SU-DHL-6 (cell line): ENCODE measurements around the gene KAT6B.

Experiments
- H2AFZ ChIP-seq: fragments of 200-600 bp; sonication (generic); 2 replicates; pipeline ENCODE4 v1.6.1; 2014; ENCODE audit warnings: low read depth, mild to moderate bottlenecking, moderate library complexity, mixed read lengths, antibody characterized with exemption, low read length; ENCODE audit not compliant: severe bottlenecking
- H3F3A ChIP-seq: fragments of 200-600 bp; shearing (Covaris generic); 2 replicates; pipeline ENCODE4 v1.6.0; 2016; ENCODE audit warnings: antibody characterized with exemption, mild to moderate bottlenecking; ENCODE audit not compliant: insufficient read depth
- H3K27ac ChIP-seq: fragments of 200-600 bp; sonication (generic); 2 replicates; pipeline ENCODE4 v1.5.1; 2016; ENCODE audit warnings: low read depth, mild to moderate bottlenecking, low read length, moderate library complexity, mixed read lengths
- H3K27me3 ChIP-seq: fragments of 200-600 bp; sonication (generic), shearing (Covaris generic); 2 replicates; pipeline ENCODE4 v1.6.0; 2014; ENCODE audit warnings: mild to moderate bottlenecking, low read length
- H3K36me3 ChIP-seq: fragments of 200-600 bp; sonication (generic); 2 replicates; pipeline ENCODE4 v1.6.1; 2014; ENCODE audit warnings: mild to moderate bottlenecking, low read length, mixed read lengths
- H3K4me2 ChIP-seq: fragments of 300-600, 200-600 bp; shearing (Covaris generic), sonication (generic); 2 replicates; pipeline ENCODE4 v1.6.0; 2014; ENCODE audit warnings: low read length, low read depth, mild to moderate bottlenecking; ENCODE audit not compliant: poor library complexity, severe bottlenecking
- H3K4me3 ChIP-seq: fragments of 200-600 bp; sonication (generic); 2 replicates; pipeline ENCODE4 v1.5.1; 2014; ENCODE audit warnings: antibody characterized with exemption, low read length, mild to moderate bottlenecking, mixed read lengths; ENCODE audit not compliant: insufficient read depth, poor library complexity, severe bottlenecking
- H3K79me2 ChIP-seq: fragments of 200-600 bp; sonication (generic); 2 replicates; pipeline ENCODE4 v1.6.1; 2014; ENCODE audit warnings: mild to moderate bottlenecking, low read length, moderate library complexity; ENCODE audit not compliant: insufficient read depth
- H3K9ac ChIP-seq: fragments of 200-600 bp; sonication (generic); 2 replicates; pipeline ENCODE4 v1.7.0; 2014; ENCODE audit warnings: mild to moderate bottlenecking, low read length
- H3K9me2 ChIP-seq: fragments of 200-600 bp; sonication (generic); replicated peaks from 2 replicates; pipeline ENCODE4 v1.6.1; 2014; ENCODE audit warnings: low read length; ENCODE audit not compliant: insufficient read depth
- H3K9me3 ChIP-seq: fragments of 200-600 bp; sonication (generic); 2 replicates; pipeline ENCODE4 v1.6.1; 2014; ENCODE audit warnings: low read length, mixed read lengths; ENCODE audit not compliant: insufficient read depth
- H4K20me1 ChIP-seq: fragments of 200-600 bp; sonication (generic); 2 replicates; pipeline ENCODE4 v1.6.1; 2014; ENCODE audit warnings: low read depth, mild to moderate bottlenecking, antibody characterized with exemption, low read length, moderate library complexity, mixed read lengths
- CTCF ChIP-seq: fragments of 200-600 bp; sonication (generic); IDR thresholded peaks from one replicate; pipeline ENCODE4 v1.5.1; 2017; ENCODE audit warnings: antibody characterized with exemption, mild to moderate bottlenecking, low read length, moderate library complexity; ENCODE audit not compliant: insufficient read depth, poor library complexity, severe bottlenecking
- EZH2phosphoT487 ChIP-seq: fragments of 200-600 bp; sonication (generic), shearing (Covaris generic); conservative IDR thresholded peaks from 2 replicates; pipeline ENCODE4 v1.6.1; 2018; ENCODE audit warnings: mild to moderate bottlenecking, antibody characterized with exemption, low read length, moderate library complexity, mixed read lengths

The KAT6B gene

GRCh38 chr10:74976565-74976964, 150.2 kb downstream of the KAT6B start:
- TF ChIP-seq EZH2phosphoT487 (no peak), CTCF (no peak)
- 0 out of 2 replicates have a peak, but pooled peaks cover 8% of the 10 kb centered on the region for H3K36me3 ChIP-seq
- H2AFZ ChIP-seq = no peak overlapping the region
- H3K27me3 ChIP-seq = no peaks in the 10 kb centered on the region
- no peaks in the 10 kb centered on the region for H3F3A ChIP-seq
- H3K79me2 ChIP-seq = no peaks in the 10 kb centered on the region
- H3K4me2 ChIP-seq = no peak overlapping the region
- H3K4me3 ChIP-seq = no peak overlapping the region
- no peak overlapping the region for H3K9ac ChIP-seq
- H4K20me1 ChIP-seq = no peaks in the 10 kb centered on the region
- H3K27ac ChIP-seq = no peak overlapping the region
- H3K9me3 ChIP-seq = no peaks in the 10 kb centered on the region
- no peaks in the 10 kb centered on the region for H3K9me2 ChIP-seq

DNA sequence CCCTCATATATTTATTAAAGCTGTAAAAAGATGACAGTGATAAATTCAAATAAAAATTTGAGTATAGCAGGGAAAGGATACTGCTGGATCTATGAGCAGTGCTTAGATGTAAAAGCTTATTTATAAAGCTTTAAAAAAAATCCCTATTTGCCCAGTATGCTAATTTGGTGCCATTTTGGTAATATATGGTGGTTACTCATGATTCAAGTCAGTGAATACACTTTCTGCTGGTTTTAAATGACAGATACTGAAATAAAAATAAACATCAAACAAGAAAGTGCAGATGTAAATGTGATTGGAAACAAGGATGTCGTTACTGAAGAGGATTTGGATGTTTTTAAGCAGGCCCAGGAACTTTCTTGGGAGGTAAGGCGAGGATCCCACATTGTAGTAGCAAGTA, 150.7 kb downstream of the KAT6B start:
- H4K20me1 ChIP-seq = no peaks in the 10 kb centered on the region
- no peak overlapping the region for H3K4me3 ChIP-seq
- no peak overlapping the region for H3K4me2 ChIP-seq
- no peak overlapping the region for H2AFZ ChIP-seq
- H3K27ac ChIP-seq = no peak overlapping the region
- no peaks in the 10 kb centered on the region for H3F3A ChIP-seq
- H3K79me2 ChIP-seq = no peaks in the 10 kb centered on the region
- TF ChIP-seq EZH2phosphoT487 (no peak), CTCF (no peak)
- H3K27me3 ChIP-seq = no peaks in the 10 kb centered on the region
- H3K36me3 ChIP-seq = 0 out of 2 replicates have a peak, but pooled peaks cover 8% of the 10 kb centered on the region
- H3K9me2 ChIP-seq = no peaks in the 10 kb centered on the region
- no peak overlapping the region for H3K9ac ChIP-seq
- H3K9me3 ChIP-seq = no peaks in the 10 kb centered on the region

GRCh38 chr10:74977913-74978847, 151.8 kb downstream of the KAT6B start:
- H3K9ac ChIP-seq = no peak overlapping the region
- no peak overlapping the region for H3K4me2 ChIP-seq

More at GRCh38 chr10:74977913-74978847, 151.8 kb downstream of the KAT6B start:
- H4K20me1 ChIP-seq = no peaks in the 10 kb centered on the region
- no peaks in the 10 kb centered on the region for H3K9me2 ChIP-seq
- 0 out of 2 replicates have a peak, but pooled peaks cover 8% of the 10 kb centered on the region for H3K36me3 ChIP-seq
- no peak for TF ChIP-seq CTCF
- TF ChIP-seq EZH2phosphoT487 = no peak
- no peak overlapping the region for H3K4me3 ChIP-seq
- no peaks in the 10 kb centered on the region for H3F3A ChIP-seq
- no peak overlapping the region for H2AFZ ChIP-seq
- no peaks in the 10 kb centered on the region for H3K27me3 ChIP-seq
- H3K79me2 ChIP-seq = no peaks in the 10 kb centered on the region
- no peaks in the 10 kb centered on the region for H3K9me3 ChIP-seq
- H3K27ac ChIP-seq = no peak overlapping the region
